Measurements from ENCODE around the gene TAGLN.

DNA sequence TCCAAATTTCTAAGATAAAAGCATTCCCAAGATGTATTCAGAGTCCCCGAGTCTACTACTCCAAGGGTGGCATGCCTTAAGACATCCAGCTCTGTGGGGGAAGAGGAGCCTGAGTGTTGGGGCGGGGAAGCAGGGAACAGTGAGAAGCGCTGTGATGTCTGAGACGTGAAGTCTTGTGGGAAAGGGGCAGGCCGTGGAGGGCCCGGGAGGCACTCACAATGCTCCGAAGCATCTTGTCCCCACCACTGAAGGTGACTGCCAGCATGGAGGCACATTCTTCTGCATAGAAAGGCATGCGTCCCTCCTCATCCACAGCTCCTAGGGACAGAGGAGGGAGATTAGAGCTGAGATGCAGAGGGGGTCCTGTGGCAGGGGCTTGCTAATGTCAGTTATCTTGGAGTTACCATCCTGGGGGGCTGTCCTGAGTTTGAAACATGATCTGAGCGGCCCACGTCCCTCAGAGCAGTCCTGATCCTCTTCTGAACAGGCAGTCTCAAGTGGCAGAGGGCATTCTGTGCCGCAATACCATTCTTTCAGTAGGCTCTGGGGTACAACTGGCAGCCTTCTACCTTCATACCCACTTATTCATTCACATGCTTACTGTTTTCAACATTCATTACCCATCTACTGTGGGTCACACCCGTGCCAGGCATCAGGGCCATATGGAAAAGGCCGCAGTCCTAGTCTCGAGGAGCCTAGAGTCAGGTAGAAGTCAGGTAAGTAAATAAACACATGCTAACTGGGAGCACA is 24.0 kb downstream of the TAGLN start:
- TF ChIP-seq, protein P1, sequence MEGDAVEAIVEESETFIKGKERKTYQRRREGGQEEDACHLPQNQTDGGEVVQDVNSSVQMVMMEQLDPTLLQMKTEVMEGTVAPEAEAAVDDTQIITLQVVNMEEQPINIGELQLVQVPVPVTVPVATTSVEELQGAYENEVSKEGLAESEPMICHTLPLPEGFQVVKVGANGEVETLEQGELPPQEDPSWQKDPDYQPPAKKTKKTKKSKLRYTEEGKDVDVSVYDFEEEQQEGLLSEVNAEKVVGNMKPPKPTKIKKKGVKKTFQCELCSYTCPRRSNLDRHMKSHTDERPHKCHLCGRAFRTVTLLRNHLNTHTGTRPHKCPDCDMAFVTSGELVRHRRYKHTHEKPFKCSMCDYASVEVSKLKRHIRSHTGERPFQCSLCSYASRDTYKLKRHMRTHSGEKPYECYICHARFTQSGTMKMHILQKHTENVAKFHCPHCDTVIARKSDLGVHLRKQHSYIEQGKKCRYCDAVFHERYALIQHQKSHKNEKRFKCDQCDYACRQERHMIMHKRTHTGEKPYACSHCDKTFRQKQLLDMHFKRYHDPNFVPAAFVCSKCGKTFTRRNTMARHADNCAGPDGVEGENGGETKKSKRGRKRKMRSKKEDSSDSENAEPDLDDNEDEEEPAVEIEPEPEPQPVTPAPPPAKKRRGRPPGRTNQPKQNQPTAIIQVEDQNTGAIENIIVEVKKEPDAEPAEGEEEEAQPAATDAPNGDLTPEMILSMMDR (conservative IDR thresholded peaks at IDR 0.05; ENCODE audit: low read length) = no peak
- no peak for TF ChIP-seq EZH2phosphoT487 (IDR thresholded peaks at IDR 0.05; ENCODE audit: borderline replicate concordance)
